Measurements from ENCODE around the gene POTEF.
"Not testable (repeated sequence)": the region's sequence is repeated elsewhere in the genome, so short reads cannot be mapped to it uniquely, and the experiment has no call there.

The POTEF gene

GRCh38 chr2:130138841-130139251 is 9.8 kb upstream of the POTEF start:
- not testable (repeated sequence) for H3K56ac ChIP-seq (ENCODE audit: low read length); H3K9ac ChIP-seq (ENCODE audit: low read length); H2BK15ac ChIP-seq (replicated peaks; ENCODE audit: low read depth); H2BK120ac ChIP-seq (ENCODE audit: low read depth, low read length); H3K4me2 ChIP-seq (ENCODE audit: low read length); H3K4ac ChIP-seq (ENCODE audit: low read depth, low read length); H3K79me2 ChIP-seq (ENCODE audit: control insufficient read depth, insufficient read depth, low read length); H3K27me3 ChIP-seq (ENCODE audit: insufficient read depth, low read length, poor library complexity); H4K5ac ChIP-seq (ENCODE audit: low read length); H3K36me3 ChIP-seq (ENCODE audit: control insufficient read depth, insufficient read depth, low read length); H3K18ac ChIP-seq (ENCODE audit: low read length); H4K8ac ChIP-seq (ENCODE audit: low read depth, low read length); H3K4me3 ChIP-seq (ENCODE audit: low read length); H3K79me1 ChIP-seq (ENCODE audit: low read length); H3K27ac ChIP-seq (ENCODE audit: low read depth, low read length); DNase-seq; H3K23ac ChIP-seq (ENCODE audit: low read length); H3K4me1 ChIP-seq (ENCODE audit: control insufficient read depth, low read depth, low read length); H2BK5ac ChIP-seq (ENCODE audit: low read length); H2AK5ac ChIP-seq (ENCODE audit: low read length)
- WGBS (ENCODE audit: extremely low coverage, insufficient coverage, low lambda C conversion rate): no CpG with 5 or more reads among the region's 15 CpGs

- H3K4ac ChIP-seq (ENCODE audit: low read depth, low read length); H3K27me3 ChIP-seq (ENCODE audit: insufficient read depth, low read length, poor library complexity); H2AK5ac ChIP-seq (ENCODE audit: low read length); H3K23ac ChIP-seq (ENCODE audit: low read length); H3K4me2 ChIP-seq (ENCODE audit: low read length); DNase-seq; H3K4me1 ChIP-seq (ENCODE audit: control insufficient read depth, low read depth, low read length); H2BK15ac ChIP-seq (replicated peaks; ENCODE audit: low read depth); H4K5ac ChIP-seq (ENCODE audit: low read length); H2BK5ac ChIP-seq (ENCODE audit: low read length); H3K4me3 ChIP-seq (ENCODE audit: low read length); H4K8ac ChIP-seq (ENCODE audit: low read depth, low read length); H2BK120ac ChIP-seq (ENCODE audit: low read depth, low read length); H3K36me3 ChIP-seq (ENCODE audit: control insufficient read depth, insufficient read depth, low read length); H3K9ac ChIP-seq (ENCODE audit: low read length); H3K79me1 ChIP-seq (ENCODE audit: low read length); H3K18ac ChIP-seq (ENCODE audit: low read length); H3K56ac ChIP-seq (ENCODE audit: low read length); H3K79me2 ChIP-seq (ENCODE audit: control insufficient read depth, insufficient read depth, low read length); H3K27ac ChIP-seq (ENCODE audit: low read depth, low read length): not testable (repeated sequence)
- no CpG with 5 or more reads among the region's 13 CpGs for WGBS (ENCODE audit: extremely low coverage, insufficient coverage, low lambda C conversion rate)
Measured at GRCh38 chr2:130138326-130138725, 9.3 kb upstream of the POTEF start.

GRCh38 chr2:130137118-130137517 is 8.1 kb upstream of the POTEF start:
- DNase-seq; H3K4me1 ChIP-seq (ENCODE audit: control insufficient read depth, low read depth, low read length); H3K18ac ChIP-seq (ENCODE audit: low read length); H2BK15ac ChIP-seq (replicated peaks; ENCODE audit: low read depth); H3K9ac ChIP-seq (ENCODE audit: low read length); H3K4me2 ChIP-seq (ENCODE audit: low read length); H4K8ac ChIP-seq (ENCODE audit: low read depth, low read length); H3K27ac ChIP-seq (ENCODE audit: low read depth, low read length); H3K23ac ChIP-seq (ENCODE audit: low read length); H4K5ac ChIP-seq (ENCODE audit: low read length); H3K79me1 ChIP-seq (ENCODE audit: low read length); H3K4ac ChIP-seq (ENCODE audit: low read depth, low read length); H2BK5ac ChIP-seq (ENCODE audit: low read length); H2BK120ac ChIP-seq (ENCODE audit: low read depth, low read length); H3K56ac ChIP-seq (ENCODE audit: low read length); H3K79me2 ChIP-seq (ENCODE audit: control insufficient read depth, insufficient read depth, low read length); H3K27me3 ChIP-seq (ENCODE audit: insufficient read depth, low read length, poor library complexity); H3K36me3 ChIP-seq (ENCODE audit: control insufficient read depth, insufficient read depth, low read length); H3K4me3 ChIP-seq (ENCODE audit: low read length); H2AK5ac ChIP-seq (ENCODE audit: low read length): not testable (repeated sequence)
- no CpG with 5 or more reads among the region's 5 CpGs for WGBS (ENCODE audit: extremely low coverage, insufficient coverage, low lambda C conversion rate)

GRCh38 chr2:130136546-130136945 is 7.5 kb upstream of the POTEF start:
- H2BK5ac ChIP-seq (ENCODE audit: low read length); H3K4ac ChIP-seq (ENCODE audit: low read depth, low read length); H4K8ac ChIP-seq (ENCODE audit: low read depth, low read length); H3K4me2 ChIP-seq (ENCODE audit: low read length); H3K36me3 ChIP-seq (ENCODE audit: control insufficient read depth, insufficient read depth, low read length); H2BK120ac ChIP-seq (ENCODE audit: low read depth, low read length); H3K27me3 ChIP-seq (ENCODE audit: insufficient read depth, low read length, poor library complexity); H3K4me3 ChIP-seq (ENCODE audit: low read length); H3K9ac ChIP-seq (ENCODE audit: low read length); H3K27ac ChIP-seq (ENCODE audit: low read depth, low read length); H3K56ac ChIP-seq (ENCODE audit: low read length); H2AK5ac ChIP-seq (ENCODE audit: low read length); H3K79me2 ChIP-seq (ENCODE audit: control insufficient read depth, insufficient read depth, low read length); H3K23ac ChIP-seq (ENCODE audit: low read length); H3K79me1 ChIP-seq (ENCODE audit: low read length); DNase-seq; H3K4me1 ChIP-seq (ENCODE audit: control insufficient read depth, low read depth, low read length); H2BK15ac ChIP-seq (replicated peaks; ENCODE audit: low read depth); H4K5ac ChIP-seq (ENCODE audit: low read length); H3K18ac ChIP-seq (ENCODE audit: low read length): not testable (repeated sequence)
- no CpG with 5 or more reads among the region's 10 CpGs for WGBS (ENCODE audit: extremely low coverage, insufficient coverage, low lambda C conversion rate)

GRCh38 chr2:130135692-130136541 is 6.9 kb upstream of the POTEF start:
- DNase-seq: no peak
- H3K27ac ChIP-seq (ENCODE audit: low read depth, low read length): no peak overlapping the region
- no peak overlapping the region for H3K23ac ChIP-seq (ENCODE audit: low read length)
- H3K4me2 ChIP-seq (ENCODE audit: low read length): no peak overlapping the region
- no CpG with 5 or more reads among the region's 15 CpGs for WGBS (ENCODE audit: extremely low coverage, insufficient coverage, low lambda C conversion rate)
- H3K79me2 ChIP-seq (ENCODE audit: control insufficient read depth, insufficient read depth, low read length): no peaks in the 10 kb centered on the region
- no peak overlapping the region for H3K56ac ChIP-seq (ENCODE audit: low read length)
- no peak overlapping the region for H2BK15ac ChIP-seq (replicated peaks; ENCODE audit: low read depth)
- H3K79me1 ChIP-seq (ENCODE audit: low read length): no peaks in the 10 kb centered on the region
- no peak overlapping the region for H2BK120ac ChIP-seq (ENCODE audit: low read depth, low read length)
- H3K36me3 ChIP-seq (ENCODE audit: control insufficient read depth, insufficient read depth, low read length): no peaks in the 10 kb centered on the region
- H3K18ac ChIP-seq (ENCODE audit: low read length): no peak overlapping the region
- no peaks in the 10 kb centered on the region for H3K27me3 ChIP-seq (ENCODE audit: insufficient read depth, low read length, poor library complexity)
- no peak overlapping the region for H2BK5ac ChIP-seq (ENCODE audit: low read length)
- no peak overlapping the region for H2AK5ac ChIP-seq (ENCODE audit: low read length)
- no peak overlapping the region for H3K9ac ChIP-seq (ENCODE audit: low read length)
- H3K4me1 ChIP-seq (ENCODE audit: control insufficient read depth, low read depth, low read length): no peaks in the 10 kb centered on the region
- H4K8ac ChIP-seq (ENCODE audit: low read depth, low read length): no peak overlapping the region
- H4K5ac ChIP-seq (ENCODE audit: low read length): no peak overlapping the region
- no peak overlapping the region for H3K4ac ChIP-seq (ENCODE audit: low read depth, low read length)
- H3K4me3 ChIP-seq (ENCODE audit: low read length): no peak overlapping the region

- H3K27me3 ChIP-seq (ENCODE audit: insufficient read depth, low read length, poor library complexity); H4K8ac ChIP-seq (ENCODE audit: low read depth, low read length); H3K79me2 ChIP-seq (ENCODE audit: control insufficient read depth, insufficient read depth, low read length); H3K36me3 ChIP-seq (ENCODE audit: control insufficient read depth, insufficient read depth, low read length); H3K4me3 ChIP-seq (ENCODE audit: low read length); H2BK120ac ChIP-seq (ENCODE audit: low read depth, low read length); H2BK15ac ChIP-seq (replicated peaks; ENCODE audit: low read depth); H2BK5ac ChIP-seq (ENCODE audit: low read length); H3K27ac ChIP-seq (ENCODE audit: low read depth, low read length); H3K79me1 ChIP-seq (ENCODE audit: low read length); H4K5ac ChIP-seq (ENCODE audit: low read length); H2AK5ac ChIP-seq (ENCODE audit: low read length); H3K18ac ChIP-seq (ENCODE audit: low read length); H3K4me1 ChIP-seq (ENCODE audit: control insufficient read depth, low read depth, low read length); H3K4me2 ChIP-seq (ENCODE audit: low read length); H3K23ac ChIP-seq (ENCODE audit: low read length); DNase-seq; H3K4ac ChIP-seq (ENCODE audit: low read depth, low read length); H3K9ac ChIP-seq (ENCODE audit: low read length); H3K56ac ChIP-seq (ENCODE audit: low read length): not testable (repeated sequence)
- no CpG with 5 or more reads among the region's 14 CpGs for WGBS (ENCODE audit: extremely low coverage, insufficient coverage, low lambda C conversion rate)
Measured at GRCh38 chr2:130128464-130128863, 558 bp downstream of the POTEF start.
